ENCODE results near the gene BAK1. TPM values are rescaled to one million over a fixed set of nuclear protein-coding genes. Genes with fewer than 3 reads are reported as not detected.

BAK1 gene
- total and polyA plus RNA-seq, 2 of the 13 experiments (the other 11 are each of a cell fraction or from before 2014, with no cell fraction given): 15.0 to 23.8 TPM

GRCh38 chr6:33591424-33592032 lies 11.5 kb upstream of the BAK1 start:
- H3K36me3 ChIP-seq (replicated peaks in 1 of 2; ENCODE audit: control insufficient read depth in 1 of 2, insufficient read depth in 2 of 2, low read length in 2 of 2): no peaks in the 10 kb centered on the region
- peak overlapping the region; percentile 84 for H3K9ac ChIP-seq (ENCODE audit: insufficient read depth, low read depth, low read length)
- no peak for DNase-seq (ENCODE audit: low spot score)
- ChIA-PET CTCF (ENCODE audit: low intra/inter-chr PET ratio, low total read pairs) (interaction anchor here (2.8 to 4.1 kb wide), 4 partner anchors 16 to 109 kb away, joined by 16 to 72 read pairs (median 24); no protein-coding TSS in a partner anchor), POLR2A (interaction anchor here (1.3 to 3.9 kb wide), 6 partner anchors 12 to 102 kb away, joined by 3 to 37 read pairs (median 16); partner anchors contain the start of gene ITPR3)
- H3K79me2 ChIP-seq (ENCODE audit: insufficient read depth, low read length): no peaks in the 10 kb centered on the region
- H3K27ac ChIP-seq (ENCODE audit: extremely low read length, insufficient read depth, low read length): peak overlapping the region; percentile 81
- peaks cover 45% of the 10 kb centered on the region for H3K4me1 ChIP-seq (ENCODE audit: insufficient read depth, low read length)
- no peaks in the 10 kb centered on the region for H3K9me3 ChIP-seq (ENCODE audit: low read length)
- in situ Hi-C loops (cut with HindIII; ENCODE audit: extremely low pct_ligation_motif_present, low pct_unique_long_range_greater_than_20kb): no loop called here
- ATAC-seq: no peak
- 75% methylated on average over 9 of the region's 9 CpGs for WGBS (ENCODE audit: low lambda C conversion rate)
- intact Hi-C loops (cut with micrococcal nuclease; ENCODE audit: unreplicated experiment): no loop called here
- 0 out of 5 replicates have a peak, but pooled peaks cover 0 to 3% of the 10 kb centered on the region in 2 experiments for H3K27me3 ChIP-seq (ENCODE audit: control insufficient read depth in 1 of 2, insufficient read depth in 2 of 2, low read length in 2 of 2)
- H3K4me2 ChIP-seq (ENCODE audit: low read depth, low read length): peak overlapping the region; percentile 94
- no TSS peak for BruUV-seq (replicated peaks)
- no peak for FAIRE-seq
- no peak overlapping the region for H2AFZ ChIP-seq (ENCODE audit: low read length)
- no peaks in the 10 kb centered on the region for H4K20me1 ChIP-seq (ENCODE audit: insufficient read depth, low read length)
- peak overlapping the region in 1 of 3 experiments; percentile 72; a peak in 2 of 6 replicates for H3K4me3 ChIP-seq (replicated peaks in 1 of 3; ENCODE audit: insufficient read depth in 1 of 3, low read depth in 2 of 3, low read length in 3 of 3)
- TF ChIP-seq MEF2D (CRISPR knock-in tag; IDR thresholded peaks at IDR 0.05): no peak
- no peak for TF ChIP-seq SUZ12 (IDR thresholded peaks at IDR 0.05; ENCODE audit: low read depth, low read length)
- peak; percentile 8; the same call in 1 of the 2 replicates for TF ChIP-seq NRL (CRISPR knock-in tag; IDR thresholded peaks at IDR 0.05; ENCODE audit: borderline replicate concordance)
- TF ChIP-seq ZNF629 (CRISPR knock-in tag; conservative IDR thresholded peaks at IDR 0.05): peak; percentile 97
- TF ChIP-seq, protein P1, sequence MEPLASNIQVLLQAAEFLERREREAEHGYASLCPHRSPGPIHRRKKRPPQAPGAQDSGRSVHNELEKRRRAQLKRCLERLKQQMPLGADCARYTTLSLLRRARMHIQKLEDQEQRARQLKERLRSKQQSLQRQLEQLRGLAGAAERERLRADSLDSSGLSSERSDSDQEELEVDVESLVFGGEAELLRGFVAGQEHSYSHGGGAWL (CRISPR knock-in tag; IDR thresholded peaks at IDR 0.05): no peak
- TF ChIP-seq ADNP (CRISPR knock-in tag; IDR thresholded peaks at IDR 0.05): 0 out of 2 replicates have a peak, but pooled peaks have one; percentile 32
- no peak for TF ChIP-seq STAT6 (CRISPR knock-in tag; IDR thresholded peaks at IDR 0.05; ENCODE audit: borderline replicate concordance)
- TF ChIP-seq ZSCAN25 (CRISPR knock-in tag; IDR thresholded peaks at IDR 0.05): no peak
- no peak for TF ChIP-seq ZFP41 (CRISPR knock-in tag; IDR thresholded peaks at IDR 0.05; ENCODE audit: borderline replicate concordance)
- no peak for TF ChIP-seq ZNF567 (CRISPR knock-in tag; IDR thresholded peaks at IDR 0.05; ENCODE audit: borderline replicate concordance)
- no peak for TF ChIP-seq SMC3 (IDR thresholded peaks at IDR 0.05; ENCODE audit: low read length)
- TF ChIP-seq MZF1 (CRISPR knock-in tag; IDR thresholded peaks at IDR 0.05; ENCODE audit: borderline replicate concordance): no peak
- no peak for TF ChIP-seq HNRNPL (IDR thresholded peaks at IDR 0.05; ENCODE audit: low read depth, low read length)
- TF ChIP-seq NR2F1 (CRISPR knock-in tag; IDR thresholded peaks at IDR 0.05): peak in 1 of 2 experiments; percentile 10; a peak in 1 of 4 replicates
- TF ChIP-seq SIX4 (CRISPR knock-in tag; IDR thresholded peaks at IDR 0.05): no peak
- no peak for TF ChIP-seq ZNF451 (CRISPR knock-in tag; IDR thresholded peaks at IDR 0.05)

Data from HepG2 (cell line).